GM21360 (cell line): ENCODE measurements around the gene ACTBL2.
"Not testable (repeated sequence)": the region's sequence is repeated elsewhere in the genome, so short reads cannot be mapped to it uniquely, and the experiment has no call there.

ENCODE experiments used
- ATAC-seq: cut with Tn5 transposase; IDR thresholded peaks from one replicate; pipeline ENCODE4 v1.9.1; 2021; ENCODE audit warnings: mild to moderate bottlenecking, moderate library complexity; ENCODE audit not compliant: unreplicated experiment

The ACTBL2 gene

GRCh38 chr5:57494104-57495098, 11.8 kb upstream of the ACTBL2 start:
- ATAC-seq, result peak; percentile 48

- ATAC-seq, result no peak
Measured at GRCh38 chr5:57493034-57493433, 10.4 kb upstream of the ACTBL2 start.

- ATAC-seq, result no peak
Measured at GRCh38 chr5:57492632-57493031, 10.0 kb upstream of the ACTBL2 start.

GRCh38 chr5:57491369-57491965, 8.9 kb upstream of the ACTBL2 start:
- no peak for ATAC-seq

- ATAC-seq, result no peak
Measured at GRCh38 chr5:57488215-57488955, 5.8 kb upstream of the ACTBL2 start.

GRCh38 chr5:57486027-57486602, 3.5 kb upstream of the ACTBL2 start:
- ATAC-seq, result no peak

- no peak for ATAC-seq
Measured at GRCh38 chr5:57478826-57479225, 3.8 kb downstream of the ACTBL2 start.

GRCh38 chr5:57476601-57477056, 6.0 kb downstream of the ACTBL2 start:
- ATAC-seq, result no peak

- no peak for ATAC-seq
Measured at GRCh38 chr5:57470339-57470738, 12.3 kb downstream of the ACTBL2 start.

GRCh38 chr5:57468481-57469163, 14.0 kb downstream of the ACTBL2 start:
- no peak for ATAC-seq

GRCh38 chr5:57466544-57466943, 16.1 kb downstream of the ACTBL2 start:
- ATAC-seq, result no peak

GRCh38 chr5:57460056-57460455, 22.6 kb downstream of the ACTBL2 start:
- ATAC-seq, result not testable (repeated sequence)

- ATAC-seq, result no peak
Measured at GRCh38 chr5:57458443-57458842, 24.2 kb downstream of the ACTBL2 start.

- no peak for ATAC-seq
Measured at GRCh38 chr5:57456531-57457135, 26.0 kb downstream of the ACTBL2 start.

GRCh38 chr5:57455511-57456455, 26.8 kb downstream of the ACTBL2 start:
- ATAC-seq, result no peak

GRCh38 chr5:57454896-57455295, 27.7 kb downstream of the ACTBL2 start:
- ATAC-seq, result no peak

- no peak for ATAC-seq
Measured at GRCh38 chr5:57453728-57454127, 28.9 kb downstream of the ACTBL2 start.

- ATAC-seq, result no peak
Measured at GRCh38 chr5:57452885-57453284, 29.7 kb downstream of the ACTBL2 start.
